HG03460 (cell line): ENCODE measurements around the gene HSP90B1.

Source experiments
- ATAC-seq: cut with Tn5 transposase; IDR thresholded peaks from one replicate; pipeline ENCODE4 v1.9.1; 2021; ENCODE audit not compliant: unreplicated experiment

HSP90B1 gene

DNA sequence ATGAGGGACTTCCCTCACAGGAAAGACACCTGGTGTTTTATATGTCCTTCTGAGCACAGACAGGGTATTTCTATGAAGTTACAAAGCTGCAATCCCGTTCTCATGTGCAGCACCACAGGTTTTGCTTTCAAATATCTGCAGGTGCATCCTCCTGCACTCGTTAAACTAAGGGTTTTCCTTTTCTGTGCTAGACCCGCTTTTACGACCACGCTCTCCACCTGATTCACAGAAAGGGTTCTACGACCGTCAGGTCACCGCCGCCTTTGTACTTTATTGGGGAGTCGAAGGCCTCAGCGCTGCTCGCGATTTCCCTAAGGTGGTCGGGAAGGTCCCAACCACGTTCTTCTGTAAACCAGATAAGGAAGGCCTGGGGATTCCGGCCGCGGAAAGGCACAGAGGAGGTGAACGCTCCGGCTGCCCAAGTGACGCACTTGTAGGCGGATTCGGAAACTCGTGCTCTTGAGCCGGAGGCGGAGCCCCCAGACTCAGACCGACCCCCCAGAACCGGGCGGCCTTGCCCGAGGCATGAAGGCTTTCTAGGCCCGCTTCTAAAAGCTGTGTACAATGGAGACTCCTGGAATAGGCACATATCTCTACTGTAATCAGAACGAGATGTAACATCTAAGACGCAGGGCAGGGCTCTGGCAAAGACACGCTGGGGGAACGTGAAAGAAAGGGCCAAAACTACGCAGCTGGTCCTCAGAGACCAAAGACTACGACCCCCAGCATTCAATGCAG is 995 bp upstream of the HSP90B1 start:
- peak; percentile 25 for ATAC-seq

DNA sequence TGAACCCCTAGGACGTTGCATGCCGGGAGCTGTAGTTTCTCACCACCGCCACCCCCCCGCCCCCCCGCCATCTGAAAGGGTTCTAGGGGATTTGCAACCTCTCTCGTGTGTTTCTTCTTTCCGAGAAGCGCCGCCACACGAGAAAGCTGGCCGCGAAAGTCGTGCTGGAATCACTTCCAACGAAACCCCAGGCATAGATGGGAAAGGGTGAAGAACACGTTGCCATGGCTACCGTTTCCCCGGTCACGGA is 501 bp upstream of the HSP90B1 start:
- ATAC-seq = no peak

DNA sequence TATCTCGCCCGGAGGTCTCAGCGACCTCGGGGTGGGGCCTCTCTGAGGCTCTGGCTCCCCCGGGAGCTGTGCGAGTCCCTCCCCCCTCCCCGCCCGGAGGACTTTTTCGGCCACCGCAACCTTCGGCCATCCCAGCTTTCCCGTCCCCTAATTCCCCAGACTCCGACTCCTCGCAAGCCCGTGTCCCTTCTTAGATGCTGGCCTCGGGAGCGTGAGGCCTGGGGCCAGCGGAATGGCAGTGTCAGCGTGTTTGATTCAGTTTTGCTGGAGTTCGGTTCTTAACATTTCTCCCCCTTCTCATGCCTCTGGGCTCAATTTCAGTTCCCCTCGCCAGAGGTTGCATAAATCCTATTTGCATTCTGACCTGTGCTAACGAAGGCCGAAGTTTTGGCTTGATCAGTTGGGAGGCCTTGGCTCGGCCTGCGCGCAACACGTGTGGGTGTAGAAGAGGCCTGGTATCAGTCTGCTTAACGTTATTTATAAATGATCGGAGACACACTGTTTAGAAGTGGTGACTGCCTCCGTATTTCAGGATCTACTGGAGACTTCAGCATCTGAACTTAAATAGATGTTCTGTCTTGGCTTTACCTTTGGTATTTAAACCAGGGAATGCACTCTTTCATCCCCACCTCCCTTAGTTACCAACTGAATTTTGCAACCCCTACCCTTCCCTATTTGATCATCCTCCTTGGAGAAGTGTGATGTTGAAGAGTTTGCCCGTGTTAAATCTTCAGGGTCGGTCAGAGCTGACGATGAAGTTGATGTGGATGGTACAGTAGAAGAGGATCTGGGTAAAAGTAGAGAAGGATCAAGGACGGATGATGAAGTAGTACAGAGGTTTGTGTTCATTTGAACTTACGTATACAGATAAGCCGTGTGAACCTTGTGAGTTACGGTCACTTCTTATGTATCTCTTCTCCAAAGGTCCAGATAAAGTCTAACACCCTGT is 851 bp downstream of the HSP90B1 start:
- ATAC-seq = no peak

DNA sequence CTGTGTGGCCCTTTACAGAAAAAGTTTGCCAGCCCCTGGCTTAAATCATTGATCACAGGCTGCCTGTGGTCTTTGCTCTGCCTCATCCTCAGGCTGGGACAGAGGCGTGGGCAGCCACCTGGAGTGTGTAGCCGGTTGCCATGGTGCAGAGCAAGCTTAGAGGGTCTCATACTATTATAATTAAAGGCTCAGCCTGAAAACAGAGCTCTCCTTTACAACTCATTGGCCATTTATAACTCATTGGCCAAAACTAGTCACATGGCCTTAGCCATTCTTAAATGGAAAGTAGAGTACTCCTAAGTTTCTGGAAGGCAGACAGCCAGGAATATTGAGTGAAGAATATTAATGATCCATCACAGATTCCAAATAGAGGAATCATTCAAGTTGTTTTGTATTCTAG is 3.0 kb downstream of the HSP90B1 start:
- ATAC-seq = no peak

DNA sequence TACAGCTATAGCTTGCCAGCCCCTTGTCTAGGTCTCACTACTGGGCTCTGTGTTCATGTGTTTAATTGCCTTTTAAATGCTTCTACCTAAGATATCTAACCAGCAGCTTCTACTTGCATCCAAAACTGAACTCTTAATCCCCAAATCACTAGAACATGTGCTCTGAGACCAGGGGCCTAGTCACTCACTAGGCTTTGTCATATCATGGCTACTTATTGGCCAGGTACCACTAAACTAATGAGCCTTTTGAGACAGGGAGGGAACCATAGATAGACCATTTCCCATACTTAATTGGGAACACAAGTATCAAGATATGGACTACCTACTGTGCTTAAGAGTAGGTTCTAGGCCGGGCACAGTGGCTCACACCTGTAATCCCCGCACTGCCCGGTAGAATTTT is 6.5 kb downstream of the HSP90B1 start:
- ATAC-seq = no peak

DNA sequence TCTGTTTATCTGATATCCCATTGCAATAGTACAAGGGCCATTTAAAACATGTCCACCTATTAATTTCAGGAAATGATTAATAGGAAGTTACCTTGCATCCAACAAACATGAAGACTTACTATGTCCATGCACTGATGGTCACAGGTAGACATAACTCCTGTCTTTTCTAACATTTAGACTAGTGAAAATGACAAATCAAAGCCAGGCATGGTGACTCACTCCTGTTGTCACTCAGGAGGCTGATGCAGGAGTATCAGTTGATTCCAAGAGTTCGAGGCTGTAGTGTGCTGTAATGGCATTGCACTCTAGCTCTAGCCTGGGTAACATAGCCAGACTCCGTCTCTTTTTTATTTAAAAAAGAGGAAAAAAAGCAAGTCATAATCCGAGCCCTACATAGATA is 14.8 kb downstream of the HSP90B1 start:
- ATAC-seq = no peak

DNA sequence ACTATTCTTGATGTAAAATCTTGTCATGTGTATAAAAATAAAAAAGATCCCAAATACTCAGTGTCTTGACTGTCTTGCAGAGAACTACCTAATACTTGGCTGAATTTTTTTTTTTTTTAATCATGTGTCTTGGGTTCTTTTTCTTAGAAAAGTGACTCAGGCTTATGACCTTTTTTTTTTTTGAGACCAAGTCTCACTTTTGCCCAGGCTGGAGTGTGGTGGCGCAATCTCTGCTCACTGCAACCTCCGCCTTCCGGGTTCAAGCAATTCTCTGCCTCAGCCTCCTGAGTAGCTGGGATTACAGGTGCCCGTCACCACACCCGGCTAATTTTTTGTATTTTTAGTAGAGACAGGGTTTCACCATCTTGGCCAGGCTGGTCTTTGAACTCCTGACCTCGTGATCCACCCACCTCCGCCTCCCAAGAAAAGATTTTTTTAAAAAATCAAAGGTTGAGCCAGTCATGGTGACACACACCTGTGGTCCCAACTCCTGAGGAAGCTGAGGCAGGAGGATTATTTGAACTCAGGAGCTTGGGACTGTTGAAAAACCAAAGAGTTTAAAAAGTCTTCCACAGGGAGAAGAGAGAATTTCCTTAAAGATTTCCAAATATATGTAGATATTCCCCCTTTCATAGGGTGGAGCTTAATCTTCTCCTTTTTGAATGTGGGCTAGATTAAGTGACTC is 17.8 kb downstream of the HSP90B1 start:
- no peak for ATAC-seq

DNA sequence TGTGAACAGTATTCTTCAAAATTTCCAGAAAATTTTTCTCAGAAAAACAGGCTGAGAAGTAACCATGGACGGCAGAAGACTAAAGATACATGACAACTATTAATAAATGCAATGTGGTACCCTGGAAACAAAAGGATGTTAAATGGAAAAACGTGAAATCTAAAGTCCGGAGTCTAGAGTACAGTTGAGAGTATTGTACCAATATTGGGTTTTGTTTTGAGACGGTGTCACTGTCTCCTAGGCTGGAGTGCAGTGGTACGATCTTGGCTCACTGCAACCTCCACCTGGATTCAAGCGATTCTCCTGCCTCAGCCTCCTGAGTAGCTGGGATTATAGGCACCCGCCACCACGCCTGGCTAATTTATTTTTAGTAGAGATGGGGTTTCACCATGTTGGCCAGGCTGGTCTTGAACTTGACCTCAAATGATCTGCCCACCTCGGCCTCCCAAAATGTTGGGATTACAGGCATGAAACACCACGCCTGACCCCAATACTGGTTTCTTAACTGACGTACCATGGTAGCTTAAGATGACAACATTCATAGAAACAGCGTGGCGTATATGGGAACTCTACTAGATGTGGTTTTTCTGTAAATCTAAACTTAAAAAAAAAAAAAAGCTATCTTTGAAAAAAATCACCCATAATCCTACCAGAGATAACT is 18.7 kb downstream of the HSP90B1 start:
- no peak for ATAC-seq

DNA sequence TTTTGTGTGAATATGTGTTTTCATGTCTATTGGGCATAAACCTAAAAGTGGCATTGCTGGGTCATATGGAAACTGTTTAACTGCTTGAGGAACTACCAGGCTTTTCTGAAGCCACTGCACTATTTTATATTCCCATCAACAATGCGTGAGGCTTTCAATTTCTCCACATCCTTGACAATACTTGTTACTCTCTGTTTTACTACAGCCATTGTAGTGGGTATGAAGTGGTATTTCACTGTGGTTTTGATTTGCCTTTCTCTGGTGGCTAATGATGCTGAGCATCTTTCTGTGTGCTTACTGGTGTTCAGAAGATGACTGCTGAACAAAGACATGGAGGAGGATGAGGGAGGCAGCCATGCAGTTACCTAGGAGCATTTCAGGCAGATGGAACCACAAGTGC is 22.3 kb downstream of the HSP90B1 start:
- ATAC-seq = no peak

DNA sequence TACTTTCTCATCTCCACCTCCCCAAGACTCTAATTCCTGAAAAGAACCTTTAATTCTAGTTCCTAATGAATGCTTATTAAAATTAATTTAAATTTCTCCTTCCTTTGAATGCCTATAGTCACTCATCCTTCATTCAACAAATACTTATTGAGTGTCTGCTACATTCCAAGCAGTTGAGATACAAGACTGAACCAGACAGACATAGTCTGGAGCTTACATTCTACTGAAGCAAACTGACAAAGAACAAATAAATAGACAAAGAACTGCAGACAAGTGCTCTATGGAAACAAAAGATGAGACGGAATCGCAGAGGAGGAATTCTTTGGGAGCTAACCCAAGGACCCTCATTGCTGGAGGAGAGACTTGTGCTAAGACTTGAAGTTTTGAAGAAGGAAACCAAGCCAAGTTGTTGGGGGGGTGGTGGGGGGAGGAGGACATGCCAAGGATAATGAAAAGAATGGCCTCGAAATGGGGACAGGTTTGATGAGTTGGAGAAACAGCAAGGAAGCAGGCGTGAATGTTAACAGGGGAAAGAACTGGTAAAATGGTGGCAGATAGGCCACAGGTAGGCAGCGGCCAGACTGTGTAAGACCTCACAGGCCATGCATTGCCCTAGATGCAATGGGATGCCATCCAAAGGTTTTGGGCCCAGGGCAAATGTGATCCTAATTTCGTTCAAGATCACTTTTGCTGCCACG is 25.8 kb downstream of the HSP90B1 start:
- ATAC-seq = no peak

DNA sequence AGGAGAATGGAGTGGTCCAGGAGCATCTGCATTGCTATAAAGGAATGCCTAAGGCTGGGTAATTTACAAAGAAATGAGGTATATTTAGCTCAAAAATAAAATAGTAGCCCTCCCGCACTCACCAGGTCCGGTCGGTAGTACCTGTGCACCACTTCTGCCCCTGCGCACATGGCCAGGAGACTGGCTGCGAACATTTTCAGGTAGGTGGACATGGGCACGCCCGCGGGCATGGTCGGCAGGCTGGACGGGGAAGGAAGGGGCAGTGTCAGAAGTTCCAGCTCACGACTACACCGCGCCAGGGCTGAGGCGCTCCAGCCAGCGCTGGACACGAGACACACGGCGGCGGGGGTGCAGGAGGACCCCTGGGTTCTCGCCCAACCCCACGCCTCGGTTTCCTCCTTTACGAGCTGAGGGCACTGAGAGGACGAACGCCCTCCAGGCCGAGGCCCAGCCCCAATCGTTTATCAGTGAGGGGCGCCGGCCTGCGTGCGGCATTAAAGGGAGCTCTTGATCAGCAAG is 26.4 kb downstream of the HSP90B1 start:
- peak; percentile 19 for ATAC-seq

DNA sequence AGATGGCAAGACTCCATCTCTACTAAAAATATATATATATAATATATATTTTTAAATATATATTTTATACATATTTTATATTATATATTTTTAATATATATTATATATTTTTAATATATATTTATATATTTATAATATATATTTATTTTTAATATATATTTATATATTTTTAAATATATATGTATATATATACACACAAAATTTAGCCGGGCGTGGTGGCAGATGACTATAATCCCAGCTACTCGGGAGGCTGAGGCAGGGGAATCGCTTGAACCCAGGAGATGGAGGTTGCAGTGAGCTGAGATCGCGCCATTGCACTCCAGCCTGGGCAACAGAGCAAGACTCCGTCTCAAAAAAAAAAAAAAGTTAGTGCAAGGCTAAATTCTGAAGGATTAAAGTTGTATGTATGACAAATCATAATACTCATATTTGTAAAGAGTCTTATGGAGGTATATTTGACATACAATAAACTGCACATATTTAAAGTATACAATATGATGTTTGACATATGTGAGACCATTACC is 27.7 kb downstream of the HSP90B1 start:
- no peak for ATAC-seq

DNA sequence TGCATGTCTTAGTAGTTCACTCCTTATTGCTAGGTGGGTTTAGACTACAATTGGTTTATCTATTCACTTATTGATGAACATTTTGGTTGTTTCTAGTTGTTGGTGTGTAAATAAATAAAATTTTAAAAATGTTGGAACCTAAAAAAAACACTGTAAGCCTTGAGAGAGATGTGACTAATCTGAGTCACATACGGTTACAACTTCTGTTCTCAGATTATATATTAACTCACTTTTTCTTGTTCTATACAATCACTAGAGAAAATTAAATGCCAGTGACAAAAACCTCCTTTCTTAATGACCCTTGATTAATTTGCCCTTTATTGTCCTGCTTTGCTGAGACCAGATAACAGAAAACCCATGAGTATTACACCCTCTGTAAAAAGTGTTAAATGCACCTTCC is 28.4 kb downstream of the HSP90B1 start:
- no peak for ATAC-seq

DNA sequence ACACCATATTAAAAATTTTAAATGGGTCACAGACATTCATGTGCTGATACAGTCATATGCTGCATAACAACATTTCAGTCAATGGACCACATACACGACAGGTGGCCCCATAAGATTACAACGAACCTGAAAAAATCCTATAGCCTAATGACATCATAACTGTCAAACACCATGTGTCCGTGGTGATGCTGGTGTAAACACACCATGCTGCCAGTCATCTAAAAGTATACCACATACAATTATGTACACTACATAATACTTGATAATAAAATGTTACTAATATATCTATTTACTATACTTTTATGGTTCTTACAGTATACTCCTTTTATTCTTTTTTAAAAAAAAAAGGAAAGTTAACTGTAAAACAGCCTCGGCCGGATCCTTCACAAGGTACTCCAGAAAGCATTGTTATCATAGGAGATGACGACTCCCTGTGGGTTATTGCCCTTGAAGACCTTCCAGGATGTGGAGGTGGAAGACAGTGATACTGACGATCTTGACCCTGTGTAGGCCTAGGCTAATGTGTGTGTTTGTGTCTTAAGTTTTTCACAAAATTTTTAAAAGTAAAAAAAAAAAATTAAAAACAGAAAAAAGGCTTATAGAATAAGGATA is 30.5 kb downstream of the HSP90B1 start:
- ATAC-seq = no peak

DNA sequence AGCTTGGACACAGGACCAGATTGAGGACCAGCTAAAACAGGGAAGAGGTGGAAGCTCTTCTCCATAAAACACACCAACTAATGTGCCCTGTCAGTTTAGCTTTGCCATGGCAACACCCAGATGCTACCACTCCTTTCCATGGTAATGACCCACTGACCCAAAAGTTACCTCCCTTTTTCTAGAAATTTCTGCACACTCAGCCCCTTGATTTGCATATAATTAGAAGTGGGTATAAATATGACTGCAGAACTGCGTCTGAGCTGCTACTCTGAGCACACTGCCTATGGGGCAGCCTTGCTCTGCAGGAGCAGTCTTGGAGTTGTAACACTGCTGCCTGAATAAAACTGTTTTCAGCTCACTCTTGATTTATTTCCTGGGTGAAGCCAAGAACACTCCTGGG is 32.3 kb downstream of the HSP90B1 start:
- ATAC-seq = no peak

DNA sequence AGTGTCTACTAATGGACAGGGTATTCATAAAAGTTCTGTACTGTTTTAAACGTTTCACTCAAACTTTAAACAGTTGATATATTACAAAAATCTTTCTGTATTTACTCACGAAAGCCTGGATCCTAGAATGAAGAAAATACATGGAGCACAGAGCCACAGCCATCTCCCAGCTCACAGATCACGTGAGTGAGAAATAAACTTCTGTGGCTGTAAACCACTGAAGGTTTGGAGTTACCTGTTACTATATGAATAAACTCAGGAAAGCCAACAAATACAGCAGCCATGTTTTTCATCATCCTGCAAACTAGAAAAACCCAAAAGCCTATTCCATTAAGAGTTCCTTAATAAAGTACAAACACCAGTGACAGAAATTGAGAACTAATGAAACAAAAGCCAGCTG is 34.6 kb downstream of the HSP90B1 start:
- ATAC-seq = no peak

DNA sequence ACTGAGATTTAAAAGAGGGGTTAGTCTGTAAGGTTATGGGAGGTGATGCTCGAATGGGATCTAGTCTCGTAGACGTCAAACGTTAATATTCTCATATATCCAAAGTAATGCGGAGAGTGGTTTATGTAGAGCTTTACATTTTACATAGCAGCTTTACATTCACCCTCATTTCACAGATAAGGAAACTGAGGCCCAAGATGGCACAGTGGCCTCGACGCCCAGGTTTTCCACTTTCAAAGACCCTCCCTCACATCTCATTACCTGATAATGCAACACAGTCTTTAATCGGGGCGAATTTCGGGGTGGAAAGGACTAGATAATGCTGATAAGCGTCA is 35.0 kb downstream of the HSP90B1 start:
- no peak for ATAC-seq

DNA sequence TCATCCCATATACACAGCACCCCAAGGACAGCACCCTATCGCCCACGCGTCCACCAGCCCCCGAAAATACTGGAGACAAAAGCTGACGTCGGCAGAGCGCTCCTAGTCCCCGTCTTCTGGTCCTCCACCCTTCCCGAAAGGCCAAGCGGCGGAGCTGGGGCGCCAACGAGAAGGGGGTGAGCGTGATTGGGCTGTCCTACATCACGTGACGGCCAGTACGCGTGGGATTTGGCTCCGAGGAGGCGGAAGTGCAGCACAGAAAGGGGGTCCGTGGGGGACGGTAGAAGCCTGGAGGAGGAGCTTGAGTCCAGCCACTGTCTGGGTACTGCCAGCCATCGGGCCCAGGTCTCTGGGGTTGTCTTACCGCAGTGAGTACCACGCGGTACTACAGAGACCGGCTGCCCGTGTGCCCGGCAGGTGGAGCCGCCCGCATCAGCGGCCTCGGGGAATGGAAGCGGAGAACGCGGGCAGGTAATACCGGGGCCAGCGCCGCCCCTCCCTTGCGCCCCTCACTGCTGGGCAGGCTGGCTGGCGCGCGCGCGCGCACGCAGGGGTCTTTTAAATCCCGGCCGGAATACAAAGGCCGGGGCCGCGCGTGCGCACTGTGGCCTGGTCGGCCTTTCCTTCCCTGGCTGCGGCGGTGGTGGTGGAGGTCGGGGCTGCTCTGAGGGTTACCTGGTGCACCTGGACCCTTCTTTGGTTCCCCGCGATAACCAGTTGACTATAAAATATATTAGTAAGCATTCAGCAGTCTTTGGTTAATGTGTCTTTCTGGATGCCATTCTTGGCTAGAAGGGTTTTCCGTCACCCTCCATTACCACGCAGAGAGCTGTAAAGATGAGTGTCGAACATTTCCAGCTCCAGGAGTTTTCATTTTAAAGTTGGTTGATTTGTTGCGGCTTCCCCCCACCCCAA is 35.6 kb downstream of the HSP90B1 start, which contains the start of gene TDG:
TSS of gene TDG (plus strand) at position 283 of the 915 bp plus-strand sequence. CDS start at position 449, 166 bp downstream.
- peak; percentile 96 for ATAC-seq

DNA sequence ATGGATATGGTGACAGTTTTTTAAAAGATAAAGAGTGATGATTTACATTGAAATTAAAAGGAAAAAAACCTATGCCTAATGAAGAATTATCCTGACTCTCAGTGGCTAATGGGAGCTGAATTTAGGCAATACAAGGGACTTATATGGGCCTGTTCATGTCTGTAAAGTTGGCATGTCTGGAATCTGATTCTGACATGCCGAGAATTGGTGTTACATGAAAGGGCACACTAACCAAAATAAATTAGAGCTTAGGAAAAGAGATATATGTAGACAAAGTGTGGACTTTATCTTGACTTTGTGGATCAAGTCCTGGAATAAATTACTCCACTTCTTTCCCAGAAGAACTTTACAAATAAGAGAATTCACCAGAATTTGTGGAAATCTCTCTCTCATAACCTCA is 36.5 kb downstream of the HSP90B1 start:
- no peak for ATAC-seq
